ENCODE data around the gene BAMBI.

DNA sequence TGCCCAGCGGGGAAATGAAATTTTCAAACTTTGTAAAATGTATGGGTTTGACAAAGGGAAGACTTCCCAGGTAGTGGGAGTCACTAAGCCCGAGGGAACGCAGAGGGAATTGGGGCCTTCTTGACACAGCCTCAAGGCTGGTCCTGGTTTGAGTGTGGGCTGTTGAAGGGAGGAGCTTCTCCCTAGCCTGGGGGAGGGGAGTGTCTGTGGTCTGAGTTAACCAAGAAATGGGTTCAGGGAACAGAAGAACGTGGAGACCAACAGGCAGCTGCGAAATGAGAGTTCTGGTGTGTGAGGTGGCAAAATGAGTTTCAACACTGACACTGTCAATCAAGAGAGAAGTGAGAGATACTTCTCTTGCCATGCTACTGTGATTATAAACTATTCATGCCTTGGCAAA is 32.7 kb upstream of the BAMBI start:
- TF ChIP-seq, protein P1, sequence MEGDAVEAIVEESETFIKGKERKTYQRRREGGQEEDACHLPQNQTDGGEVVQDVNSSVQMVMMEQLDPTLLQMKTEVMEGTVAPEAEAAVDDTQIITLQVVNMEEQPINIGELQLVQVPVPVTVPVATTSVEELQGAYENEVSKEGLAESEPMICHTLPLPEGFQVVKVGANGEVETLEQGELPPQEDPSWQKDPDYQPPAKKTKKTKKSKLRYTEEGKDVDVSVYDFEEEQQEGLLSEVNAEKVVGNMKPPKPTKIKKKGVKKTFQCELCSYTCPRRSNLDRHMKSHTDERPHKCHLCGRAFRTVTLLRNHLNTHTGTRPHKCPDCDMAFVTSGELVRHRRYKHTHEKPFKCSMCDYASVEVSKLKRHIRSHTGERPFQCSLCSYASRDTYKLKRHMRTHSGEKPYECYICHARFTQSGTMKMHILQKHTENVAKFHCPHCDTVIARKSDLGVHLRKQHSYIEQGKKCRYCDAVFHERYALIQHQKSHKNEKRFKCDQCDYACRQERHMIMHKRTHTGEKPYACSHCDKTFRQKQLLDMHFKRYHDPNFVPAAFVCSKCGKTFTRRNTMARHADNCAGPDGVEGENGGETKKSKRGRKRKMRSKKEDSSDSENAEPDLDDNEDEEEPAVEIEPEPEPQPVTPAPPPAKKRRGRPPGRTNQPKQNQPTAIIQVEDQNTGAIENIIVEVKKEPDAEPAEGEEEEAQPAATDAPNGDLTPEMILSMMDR (IDR thresholded peaks at IDR 0.05; ENCODE audit: poor library complexity, severe bottlenecking): no peak
- TF ChIP-seq RAD21 (conservative IDR thresholded peaks at IDR 0.05) (no peak), POLR2AphosphoS5 (IDR thresholded peaks at IDR 0.05) (no peak), EP300 (conservative IDR thresholded peaks at IDR 0.05; ENCODE audit: poor library complexity, severe bottlenecking) (no peak)
